Measurements from ENCODE around the gene ZNF780A.
"Not testable (repeated sequence)": the region's sequence is repeated elsewhere in the genome, so short reads cannot be mapped to it uniquely, and the experiment has no call there.

ZNF780A gene

GRCh38 chr19:40090241-40091204 lies at the start of gene ZNF780A:
TSS of gene ZNF780A (minus strand) at chr19:40090943. CDS start at chr19:40084753, 6,190 bp downstream.
- peak; percentile 82 for DNase-seq (ENCODE audit: low read depth, low spot score)

- DNase-seq (ENCODE audit: low read depth, low spot score), result no peak
These were observed 49.0 kb upstream of the ZNF780A start for GRCh38 chr19:40139533-40140287.

GRCh38 chr19:40136818-40137217 lies 46.1 kb upstream of the ZNF780A start:
- DNase-seq (ENCODE audit: low read depth, low spot score), result no peak

- DNase-seq (ENCODE audit: low read depth, low spot score), result no peak
These were observed 44.1 kb upstream of the ZNF780A start for GRCh38 chr19:40134866-40135265.

GRCh38 chr19:40133491-40133890 lies 42.7 kb upstream of the ZNF780A start:
- DNase-seq (ENCODE audit: low read depth, low spot score), result no peak

- no peak for DNase-seq (ENCODE audit: low read depth, low spot score)
These were observed 39.3 kb upstream of the ZNF780A start for GRCh38 chr19:40130013-40130412.

- DNase-seq (ENCODE audit: low read depth, low spot score), result no peak
These were observed 38.7 kb upstream of the ZNF780A start for GRCh38 chr19:40129425-40129824.

GRCh38 chr19:40128991-40129390 lies 38.2 kb upstream of the ZNF780A start:
- DNase-seq (ENCODE audit: low read depth, low spot score), result no peak

GRCh38 chr19:40119380-40119779 lies 28.6 kb upstream of the ZNF780A start:
- no peak for DNase-seq (ENCODE audit: low read depth, low spot score)

GRCh38 chr19:40118638-40119037 lies 27.9 kb upstream of the ZNF780A start:
- not testable (repeated sequence) for DNase-seq (ENCODE audit: low read depth, low spot score)

GRCh38 chr19:40116075-40116474 lies 25.3 kb upstream of the ZNF780A start:
- no peak for DNase-seq (ENCODE audit: low read depth, low spot score)

GRCh38 chr19:40114119-40114518 lies 23.4 kb upstream of the ZNF780A start:
- not testable (repeated sequence) for DNase-seq (ENCODE audit: low read depth, low spot score)

- not testable (repeated sequence) for DNase-seq (ENCODE audit: low read depth, low spot score)
These were observed 21.5 kb upstream of the ZNF780A start for GRCh38 chr19:40112271-40112670.

GRCh38 chr19:40110570-40110969 lies 19.8 kb upstream of the ZNF780A start:
- DNase-seq (ENCODE audit: low read depth, low spot score), result no peak

GRCh38 chr19:40104754-40105153 lies 14.0 kb upstream of the ZNF780A start:
- no peak for DNase-seq (ENCODE audit: low read depth, low spot score)

- no peak for DNase-seq (ENCODE audit: low read depth, low spot score)
These were observed 12.9 kb upstream of the ZNF780A start for GRCh38 chr19:40103600-40103999.

GRCh38 chr19:40101813-40102212 lies 11.1 kb upstream of the ZNF780A start:
- DNase-seq (ENCODE audit: low read depth, low spot score), result no peak

- DNase-seq (ENCODE audit: low read depth, low spot score), result no peak
These were observed 2.7 kb upstream of the ZNF780A start for GRCh38 chr19:40093416-40093815.

- DNase-seq (ENCODE audit: low read depth, low spot score), result no peak
These were observed 724 bp upstream of the ZNF780A start for GRCh38 chr19:40091205-40092129.

GRCh38 chr19:40089462-40089861 lies 1.3 kb downstream of the ZNF780A start:
- DNase-seq (ENCODE audit: low read depth, low spot score), result no peak

GRCh38 chr19:40088299-40089047 lies 2.3 kb downstream of the ZNF780A start:
- DNase-seq (ENCODE audit: low read depth, low spot score), result no peak

All from iPS DF 19.7 (cell line).